Vagina (tissue), 2 donors: ENCODE results near the gene VPREB3.

Experiments
- CTCF ChIP-seq, 3 experiments: fragments of 450-650 bp in 2 of 3; fragments of 200-600 bp in 1 of 3; sonication (generic) in 1 of 3; IDR thresholded peaks; one replicate each; pipeline ENCODE4 v1.5.1; 2017 to 2019; ENCODE audit warnings: antibody characterized with exemption in 3 of 3, mild to moderate bottlenecking in 2 of 3, moderate library complexity in 2 of 3
- POLR2A ChIP-seq, 2 donors: fragments of 450-650 bp; IDR thresholded peaks; one replicate each; pipeline ENCODE4 v1.6.1; 2017; ENCODE audit warnings: antibody characterized with exemption in 2 of 2, mild to moderate bottlenecking in 2 of 2, moderate library complexity in 2 of 2

GRCh38 chr22:23775779-23776375 is 21.7 kb upstream of the VPREB3 start:
- TF ChIP-seq CTCF (IDR thresholded peaks at IDR 0.05) (no peak), POLR2A (IDR thresholded peaks at IDR 0.05) (no peak)
